GM12875 (cell line): ENCODE results near the gene FOXD4L5.
"Not testable (repeated sequence)": the region's sequence is repeated elsewhere in the genome, so short reads cannot be mapped to it uniquely, and the experiment has no call there.

Experiments used
- H3K4me3 ChIP-seq: one replicate; pipeline ENCODE4 v1.5.1; 2011; ENCODE audit warnings: low read depth, low read length, control low read depth

Gene FOXD4L5

DNA sequence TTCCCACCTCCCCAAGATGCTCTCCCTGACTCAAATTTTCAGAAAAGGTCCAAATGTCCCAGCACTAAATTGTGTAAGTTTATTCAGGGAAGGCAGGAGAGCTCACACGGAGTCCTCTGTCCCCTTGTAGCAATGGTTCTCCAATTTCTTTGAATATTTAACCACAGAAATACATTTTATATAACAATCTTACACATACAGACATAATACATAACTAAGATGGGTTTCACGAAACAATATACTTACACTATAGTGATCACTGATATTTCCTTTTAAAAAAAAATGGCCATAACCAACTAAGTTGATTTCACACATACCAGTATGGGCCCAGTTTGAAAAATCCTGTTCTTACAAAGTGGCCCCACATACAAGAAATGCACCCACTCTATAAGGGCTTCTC lies at the start of gene FOXD4L5:
Gene FOXD4L5, minus strand, starts transcription at position 101 of the 400 bp plus-strand sequence. CDS start 832 bp downstream, outside the sequence.
- H3K4me3 ChIP-seq: not testable (repeated sequence)

DNA sequence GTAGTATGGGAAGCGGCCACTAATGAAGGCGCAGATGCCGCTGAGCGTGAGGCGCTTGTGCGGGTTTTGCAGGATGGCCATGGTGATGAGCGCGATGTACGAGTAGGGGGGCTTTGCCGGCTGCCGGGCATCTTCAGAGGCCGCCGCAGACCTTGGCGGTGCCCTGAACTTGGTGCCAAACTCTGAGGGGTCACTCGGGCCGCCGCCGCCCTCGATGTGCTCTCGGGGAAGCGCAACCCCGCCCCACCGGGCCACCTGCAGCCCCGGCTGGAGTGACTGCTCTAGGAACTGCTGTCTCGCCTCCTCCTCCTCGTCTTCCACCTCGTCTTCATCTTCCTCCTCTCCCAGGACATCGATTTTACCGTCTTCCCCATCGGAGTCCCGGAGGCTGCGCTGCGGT lies 1.1 kb downstream of the FOXD4L5 start:
- H3K4me3 ChIP-seq: not testable (repeated sequence)

DNA sequence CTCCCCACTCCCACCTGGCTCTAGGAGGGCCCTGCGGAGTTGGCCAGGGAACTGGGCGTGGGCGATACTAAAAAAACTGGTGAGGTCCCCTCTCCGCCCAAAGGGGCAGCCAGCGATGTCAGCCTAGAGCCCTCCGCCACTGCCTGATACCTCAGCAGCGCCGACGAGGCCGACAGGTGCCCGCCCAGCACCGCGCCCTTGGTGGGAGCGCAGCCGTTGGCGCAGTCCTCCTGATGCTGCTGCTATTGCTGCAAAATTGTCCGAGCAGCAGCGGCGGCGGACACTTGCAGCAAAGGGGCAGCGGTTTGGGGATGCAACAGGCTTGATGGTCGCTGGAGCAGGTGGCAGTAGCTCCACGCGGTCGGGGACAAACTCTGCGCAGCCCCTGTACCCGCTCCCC lies 2.0 kb downstream of the FOXD4L5 start:
- not testable (repeated sequence) for H3K4me3 ChIP-seq
